22Rv1 (cell line): ENCODE measurements around the gene NFASC.

ENCODE experiments used
- H3K27ac ChIP-seq: fragments of 450-650 bp; 2 replicates; pipeline ENCODE4 v1.5.1; 2017
- CTCF ChIP-seq: fragments of 450-650 bp; IDR thresholded peaks from 2 replicates; pipeline ENCODE4 v1.5.1; 2017; ENCODE audit warnings: mild to moderate bottlenecking
- ZFX ChIP-seq: fragments of 450-650 bp; IDR thresholded peaks from 2 replicates; pipeline ENCODE4 v1.6.1; 2017; ENCODE audit warnings: antibody characterized with exemption, borderline replicate concordance

The NFASC gene

GRCh38 chr1:204992998-204993314, 122.3 kb downstream of the NFASC start:
- TF ChIP-seq ZFX (no peak), CTCF (no peak)
- no peak overlapping the region for H3K27ac ChIP-seq

GRCh38 chr1:204994086-204994862, 123.6 kb downstream of the NFASC start:
- TF ChIP-seq CTCF (no peak), ZFX (no peak)

GRCh38 chr1:204996981-204997380, 126.3 kb downstream of the NFASC start:
- H3K27ac ChIP-seq: no peak overlapping the region
- TF ChIP-seq ZFX (no peak), CTCF (no peak)

More at GRCh38 chr1:204994086-204994862, 123.6 kb downstream of the NFASC start:
- H3K27ac ChIP-seq: no peak overlapping the region

- no peak overlapping the region for H3K27ac ChIP-seq
- TF ChIP-seq ZFX (no peak), CTCF (no peak)
These were observed 127.1 kb downstream of the NFASC start for GRCh38 chr1:204997591-204998355.

- no peak for TF ChIP-seq CTCF
- no peak for TF ChIP-seq ZFX
- no peak overlapping the region for H3K27ac ChIP-seq
These were observed 130.5 kb downstream of the NFASC start for GRCh38 chr1:205001162-205001561.

- TF ChIP-seq ZFX: no peak
- no peak for TF ChIP-seq CTCF
- peak overlapping the region; percentile 57 for H3K27ac ChIP-seq
These were observed 132.0 kb downstream of the NFASC start for GRCh38 chr1:205002705-205003104.
